Measurements from ENCODE around the gene MIPEP. TPM values are rescaled to one million over a fixed set of nuclear protein-coding genes. Genes with fewer than 3 reads are reported as not detected.

MIPEP gene
- total and polyA plus RNA-seq, 12 donors, result 13.9 to 28.6 (median 20.7) TPM

- Histone ChIP-seq H3K27me3 (no peaks in the 10 kb centered on the region), H3K27ac (no peak overlapping the region), H3K4me3 (no peak overlapping the region), H3K36me3 (replicated peaks in 1 of 2) (no peaks in the 10 kb centered on the region), H3K9me3 (replicated peaks in 1 of 3) (no peaks in the 10 kb centered on the region), H3K4me1 (replicated peaks in 1 of 2) (no peaks in the 10 kb centered on the region)
- no peak for DNase-seq
- intact Hi-C loops (cut with DNase I), result no loop called here
- TF ChIP-seq, protein P1, sequence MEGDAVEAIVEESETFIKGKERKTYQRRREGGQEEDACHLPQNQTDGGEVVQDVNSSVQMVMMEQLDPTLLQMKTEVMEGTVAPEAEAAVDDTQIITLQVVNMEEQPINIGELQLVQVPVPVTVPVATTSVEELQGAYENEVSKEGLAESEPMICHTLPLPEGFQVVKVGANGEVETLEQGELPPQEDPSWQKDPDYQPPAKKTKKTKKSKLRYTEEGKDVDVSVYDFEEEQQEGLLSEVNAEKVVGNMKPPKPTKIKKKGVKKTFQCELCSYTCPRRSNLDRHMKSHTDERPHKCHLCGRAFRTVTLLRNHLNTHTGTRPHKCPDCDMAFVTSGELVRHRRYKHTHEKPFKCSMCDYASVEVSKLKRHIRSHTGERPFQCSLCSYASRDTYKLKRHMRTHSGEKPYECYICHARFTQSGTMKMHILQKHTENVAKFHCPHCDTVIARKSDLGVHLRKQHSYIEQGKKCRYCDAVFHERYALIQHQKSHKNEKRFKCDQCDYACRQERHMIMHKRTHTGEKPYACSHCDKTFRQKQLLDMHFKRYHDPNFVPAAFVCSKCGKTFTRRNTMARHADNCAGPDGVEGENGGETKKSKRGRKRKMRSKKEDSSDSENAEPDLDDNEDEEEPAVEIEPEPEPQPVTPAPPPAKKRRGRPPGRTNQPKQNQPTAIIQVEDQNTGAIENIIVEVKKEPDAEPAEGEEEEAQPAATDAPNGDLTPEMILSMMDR (IDR thresholded peaks at IDR 0.05), result no peak
- TF ChIP-seq POLR2A (IDR thresholded peaks at IDR 0.05), result no peak
- 36 to 65% (median 59%) methylated on average over 1 of the region's 1 CpG for WGBS, 4 donors
Observed at GRCh38 chr13:23753458-23753857, 135.7 kb downstream of the MIPEP start.

GRCh38 chr13:23752111-23753001 is 136.8 kb downstream of the MIPEP start:
- WGBS, 4 donors, result 52 to 76% (median 66%) methylated on average over 1 of the region's 1 CpG
- no peak overlapping the region for H3K4me3 ChIP-seq
- TF ChIP-seq, protein P1 (IDR thresholded peaks at IDR 0.05), result no peak
- no peak for TF ChIP-seq POLR2A (IDR thresholded peaks at IDR 0.05)
- H3K27ac ChIP-seq, result no peak overlapping the region
- H3K27me3 ChIP-seq, result no peaks in the 10 kb centered on the region
- H3K36me3 ChIP-seq (replicated peaks in 1 of 2), result no peaks in the 10 kb centered on the region
- DNase-seq, result no peak
- no peaks in the 10 kb centered on the region for H3K9me3 ChIP-seq (replicated peaks in 1 of 3)
- no peaks in the 10 kb centered on the region for H3K4me1 ChIP-seq (replicated peaks in 1 of 2)
- intact Hi-C loops (cut with DNase I), result no loop called here

DNA sequence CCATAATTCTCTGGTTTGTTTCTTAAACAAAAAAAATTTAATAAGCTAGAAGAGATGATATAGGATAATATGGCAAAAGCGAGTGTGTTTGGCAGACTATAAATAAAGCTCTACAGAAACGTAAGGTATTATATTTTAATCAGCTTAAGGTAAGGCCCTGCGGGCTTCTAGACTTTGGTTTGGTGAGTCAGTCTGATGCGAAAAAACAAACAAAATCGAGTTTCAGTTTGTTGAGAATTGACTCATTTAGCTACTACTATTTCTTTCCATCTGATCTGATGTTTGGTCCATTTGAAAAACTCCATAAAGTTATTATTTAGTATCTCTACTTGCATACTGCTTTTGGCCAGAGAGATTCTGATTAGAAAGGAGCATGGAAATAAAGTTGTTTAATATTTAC is 138.0 kb downstream of the MIPEP start:
- Histone ChIP-seq H3K36me3 (replicated peaks in 1 of 2) (no peaks in the 10 kb centered on the region), H3K9me3 (replicated peaks in 1 of 3) (no peaks in the 10 kb centered on the region), H3K4me1 (replicated peaks in 1 of 2) (no peaks in the 10 kb centered on the region), H3K27ac (no peak overlapping the region), H3K4me3 (no peak overlapping the region), H3K27me3 (no peaks in the 10 kb centered on the region)
- no peak for DNase-seq
- TF ChIP-seq, protein P1 (IDR thresholded peaks at IDR 0.05), result no peak
- TF ChIP-seq POLR2A (IDR thresholded peaks at IDR 0.05), result no peak
- intact Hi-C loops (cut with DNase I), result no loop called here
- WGBS, 4 donors, result 82 to 92% (median 90%) methylated on average over 5 of the region's 5 CpGs

DNA sequence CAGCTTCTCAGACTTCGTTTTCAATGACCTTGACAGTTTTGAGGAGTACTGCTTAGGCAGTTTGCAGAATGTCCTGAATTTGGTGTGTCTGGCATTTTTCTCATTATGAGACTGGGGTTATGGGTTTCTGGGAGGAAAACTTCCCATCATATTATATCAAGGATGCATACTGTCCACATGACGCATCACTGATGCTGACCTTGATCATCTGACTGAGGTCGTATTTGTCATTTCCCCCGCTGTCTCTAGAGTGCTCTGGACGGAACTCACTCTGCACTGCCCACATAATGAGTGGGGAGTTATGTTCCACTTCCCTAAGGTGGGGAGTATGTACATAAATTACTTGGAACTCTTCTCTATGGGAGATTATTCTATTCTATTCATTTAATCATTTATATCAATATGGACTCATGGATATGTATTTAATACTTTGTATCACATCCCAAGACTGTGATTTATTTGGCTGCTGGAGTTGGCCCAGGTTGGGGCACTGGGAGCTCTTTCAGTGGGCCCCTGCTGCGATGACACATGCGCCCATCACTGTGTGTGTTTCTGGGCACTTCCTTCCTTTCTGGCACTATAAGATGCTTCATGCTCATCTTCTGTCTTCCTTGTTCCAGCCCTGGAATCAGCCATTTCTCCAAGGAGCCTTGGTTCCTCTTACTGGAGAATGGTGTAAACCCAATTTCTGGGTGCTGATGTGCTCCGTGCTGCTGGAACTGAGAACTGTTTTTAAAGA is 138.6 kb downstream of the MIPEP start:
- intact Hi-C loops (cut with DNase I), result no loop called here
- Histone ChIP-seq H3K9me3 (replicated peaks in 1 of 3) (no peaks in the 10 kb centered on the region), H3K27me3 (no peaks in the 10 kb centered on the region), H3K4me3 (no peak overlapping the region), H3K27ac (no peak overlapping the region), H3K36me3 (replicated peaks in 1 of 2) (no peaks in the 10 kb centered on the region), H3K4me1 (replicated peaks in 1 of 2) (no peaks in the 10 kb centered on the region)
- 63 to 73% (median 68%) methylated on average over 8 of the region's 8 CpGs for WGBS, 4 donors
- no peak for TF ChIP-seq POLR2A (IDR thresholded peaks at IDR 0.05)
- TF ChIP-seq, protein P1 (IDR thresholded peaks at IDR 0.05), result no peak
- peak in 2 of 7 donors; percentile 9 to 19 for DNase-seq

All from adrenal gland (tissue), 12 donors.